ENCODE results near the gene NHSL2.
"Not testable (repeated sequence)": the region's sequence is repeated elsewhere in the genome, so short reads cannot be mapped to it uniquely, and the experiment has no call there.

Gene NHSL2

DNA sequence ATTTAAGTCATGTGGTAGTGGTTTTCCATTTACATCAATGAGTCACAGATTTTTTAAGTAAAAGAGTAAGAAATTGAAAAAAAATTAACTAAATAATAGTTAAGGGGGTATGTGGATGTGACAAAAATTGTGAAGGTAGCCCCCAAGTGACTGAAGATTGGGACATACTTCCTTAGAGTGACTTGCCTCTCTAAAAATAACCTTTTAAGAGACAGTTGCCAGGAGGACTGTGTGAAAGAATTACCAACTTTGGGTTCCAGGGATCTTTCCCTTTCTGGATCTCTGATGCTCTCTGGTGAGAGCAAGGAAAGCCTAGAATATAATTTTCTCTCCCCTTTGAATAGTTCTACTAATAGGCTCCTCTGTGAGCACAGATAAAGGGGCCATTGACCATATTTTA lies 42.7 kb downstream of the NHSL2 start:
- H3K9me3 ChIP-seq (ENCODE audit: low read length): no peaks in the 10 kb centered on the region
- H3K36me3 ChIP-seq (ENCODE audit: insufficient read depth, low read length): no peaks in the 10 kb centered on the region
- H3K4me1 ChIP-seq (ENCODE audit: insufficient read depth, low read length): peaks cover 28% of the 10 kb centered on the region
- H3K4me3 ChIP-seq (ENCODE audit: low read depth in 1 of 2, low read length in 2 of 2): no peak overlapping the region
- peaks cover 0 to 5% of the 10 kb centered on the region in 2 donors for H3K27me3 ChIP-seq (ENCODE audit: control insufficient read depth in 1 of 2, insufficient read depth in 2 of 2, low read length in 2 of 2)
- no peak overlapping the region for H3K27ac ChIP-seq (ENCODE audit: low read depth, low read length)
- H3K9ac ChIP-seq (ENCODE audit: low read length): no peak overlapping the region

DNA sequence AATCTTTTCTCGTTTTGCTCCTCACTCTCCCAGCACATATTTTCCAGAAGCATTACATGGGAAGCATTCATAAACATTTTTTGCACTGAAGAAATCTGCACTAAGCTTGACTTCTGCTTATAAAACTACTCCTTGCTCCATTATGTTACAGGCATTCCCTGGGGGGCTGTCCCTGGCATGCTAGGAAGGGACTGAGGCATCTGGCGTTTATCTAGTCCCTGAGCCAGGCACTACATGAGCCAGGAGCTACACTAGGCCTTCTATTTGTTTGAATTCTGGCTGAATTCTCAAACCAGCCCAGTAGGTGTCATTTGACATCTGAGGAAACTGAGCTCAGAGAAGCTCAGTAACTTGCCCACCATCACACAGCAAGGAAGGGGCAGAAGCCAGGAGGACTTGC lies 43.3 kb downstream of the NHSL2 start:
- Histone ChIP-seq H3K27me3 (ENCODE audit: control insufficient read depth in 1 of 2, insufficient read depth in 2 of 2, low read length in 2 of 2) (peaks cover 0 to 5% of the 10 kb centered on the region in 2 donors), H3K4me3 (ENCODE audit: low read depth in 1 of 2, low read length in 2 of 2) (no peak overlapping the region), H3K27ac (ENCODE audit: low read depth, low read length) (peak overlapping the region; percentile 30)

DNA sequence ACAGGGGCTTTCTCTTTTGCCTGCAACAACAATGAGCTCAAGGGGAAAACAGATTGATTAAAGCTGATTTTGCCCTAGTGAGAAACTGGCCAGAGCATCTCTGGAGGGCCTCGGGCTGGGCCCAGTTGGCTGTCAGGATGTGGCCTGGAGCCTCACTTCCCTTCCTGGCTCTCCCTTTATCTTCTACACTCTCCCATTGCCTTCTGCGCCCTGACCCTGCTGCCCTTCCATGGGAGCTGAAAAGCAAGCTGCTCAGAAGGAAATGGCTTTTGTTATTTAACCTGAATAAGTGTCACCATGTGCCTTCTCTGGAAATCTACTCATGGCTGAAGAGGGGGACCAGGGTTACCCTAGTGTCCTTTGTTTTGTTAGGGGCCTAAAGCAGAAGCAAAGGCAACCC lies 43.8 kb downstream of the NHSL2 start:
- Histone ChIP-seq H3K9ac (ENCODE audit: low read length) (no peak overlapping the region), H3K4me1 (ENCODE audit: insufficient read depth, low read length) (peaks cover 28% of the 10 kb centered on the region), H3K27me3 (ENCODE audit: control insufficient read depth in 1 of 2, insufficient read depth in 2 of 2, low read length in 2 of 2) (peaks cover 0 to 5% of the 10 kb centered on the region in 2 donors), H3K9me3 (ENCODE audit: low read length) (no peaks in the 10 kb centered on the region), H3K36me3 (ENCODE audit: insufficient read depth, low read length) (no peaks in the 10 kb centered on the region), H3K4me3 (ENCODE audit: low read depth in 1 of 2, low read length in 2 of 2) (no peak overlapping the region), H3K27ac (ENCODE audit: low read depth, low read length) (peak overlapping the region; percentile 30)

More for the DNA sequence above, 43.3 kb downstream of the NHSL2 start:
- H3K9ac ChIP-seq (ENCODE audit: low read length): no peak overlapping the region
- H3K36me3 ChIP-seq (ENCODE audit: insufficient read depth, low read length): no peaks in the 10 kb centered on the region
- H3K9me3 ChIP-seq (ENCODE audit: low read length): no peaks in the 10 kb centered on the region
- H3K4me1 ChIP-seq (ENCODE audit: insufficient read depth, low read length): peaks cover 28% of the 10 kb centered on the region

DNA sequence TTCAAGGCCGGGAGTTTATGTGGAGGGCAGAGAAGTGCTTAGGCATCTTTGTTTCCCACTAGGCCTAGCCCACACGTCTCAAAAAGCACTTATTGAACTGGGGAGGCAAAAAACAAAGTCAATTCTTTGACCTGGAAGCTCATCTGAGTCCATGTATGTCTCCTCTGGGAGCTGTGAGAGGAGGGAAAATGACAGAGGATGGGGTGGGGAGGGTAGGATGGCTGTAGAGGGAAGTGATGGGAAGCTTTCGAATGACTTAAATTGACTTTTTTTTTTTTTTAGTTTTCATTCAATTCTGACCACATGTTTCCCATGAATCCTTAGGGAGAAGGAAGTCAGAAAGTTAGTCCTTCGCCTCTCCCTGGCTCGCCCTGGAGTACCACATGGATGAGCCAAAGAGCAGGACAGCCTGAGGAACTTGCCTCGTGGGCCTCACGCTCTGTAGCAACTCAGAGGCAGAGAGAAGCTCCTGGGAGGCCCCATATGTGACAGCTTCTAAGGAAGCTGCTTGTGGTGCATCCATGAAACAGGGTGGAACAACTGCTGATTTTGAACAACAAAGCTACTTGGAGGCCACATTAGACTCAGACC lies 45.0 kb downstream of the NHSL2 start:
- no peak overlapping the region for H3K27ac ChIP-seq (ENCODE audit: low read depth, low read length)
- peaks cover 28% of the 10 kb centered on the region for H3K4me1 ChIP-seq (ENCODE audit: insufficient read depth, low read length)
- no peak overlapping the region for H3K9ac ChIP-seq (ENCODE audit: low read length)
- H3K27me3 ChIP-seq (ENCODE audit: control insufficient read depth in 1 of 2, insufficient read depth in 2 of 2, low read length in 2 of 2): peaks cover 0 to 5% of the 10 kb centered on the region in 2 donors
- no peaks in the 10 kb centered on the region for H3K9me3 ChIP-seq (ENCODE audit: low read length)
- H3K4me3 ChIP-seq (ENCODE audit: low read depth in 1 of 2, low read length in 2 of 2): no peak overlapping the region
- H3K36me3 ChIP-seq (ENCODE audit: insufficient read depth, low read length): no peaks in the 10 kb centered on the region

DNA sequence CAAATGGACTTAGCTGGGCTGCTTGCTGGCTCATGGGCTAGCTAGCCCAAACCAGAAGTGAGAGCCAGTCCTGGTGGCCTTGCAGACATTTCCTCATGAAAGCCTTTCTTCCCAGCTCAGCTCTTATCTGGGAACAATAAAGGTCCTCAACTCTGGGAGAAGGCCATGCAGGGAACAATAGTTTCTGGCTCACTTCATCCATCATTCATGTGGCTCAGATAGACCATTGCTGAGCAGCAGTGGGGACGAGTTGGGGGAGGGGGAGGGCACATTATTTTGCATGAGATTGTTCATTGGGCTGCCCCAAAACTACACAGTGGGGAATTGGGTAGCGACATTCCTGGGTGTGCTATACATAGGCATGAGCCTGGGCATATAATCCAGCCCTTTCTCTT lies 47.6 kb downstream of the NHSL2 start:
- Histone ChIP-seq H3K4me3 (ENCODE audit: low read depth in 1 of 2, low read length in 2 of 2) (no peak overlapping the region), H3K4me1 (ENCODE audit: insufficient read depth, low read length) (peaks cover 28% of the 10 kb centered on the region), H3K27me3 (ENCODE audit: control insufficient read depth in 1 of 2, insufficient read depth in 2 of 2, low read length in 2 of 2) (peaks cover 0 to 5% of the 10 kb centered on the region in 2 donors), H3K27ac (ENCODE audit: low read depth, low read length) (no peak overlapping the region), H3K9me3 (ENCODE audit: low read length) (no peaks in the 10 kb centered on the region), H3K36me3 (ENCODE audit: insufficient read depth, low read length) (no peaks in the 10 kb centered on the region), H3K9ac (ENCODE audit: low read length) (no peak overlapping the region)

DNA sequence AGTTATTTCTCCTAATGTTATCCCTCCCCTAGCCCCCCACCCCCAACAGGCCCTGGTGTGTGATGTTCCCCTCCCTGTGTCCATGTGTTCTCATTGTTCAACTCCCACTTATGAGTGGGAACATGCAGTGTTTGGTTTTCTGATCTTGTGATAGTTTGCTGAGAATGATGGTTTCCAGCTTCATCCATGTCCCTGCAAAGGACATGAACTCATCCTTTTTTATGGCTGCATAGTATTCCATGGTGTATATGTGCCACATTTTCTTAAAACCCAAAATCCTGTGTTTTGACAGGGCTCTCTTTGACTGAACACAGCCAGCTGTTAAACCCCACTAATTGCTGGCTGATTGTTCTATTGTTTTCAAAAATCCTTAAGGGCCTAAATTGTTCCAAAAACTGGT lies 53.5 kb downstream of the NHSL2 start:
- H3K4me3 ChIP-seq (ENCODE audit: low read depth in 1 of 2, low read length in 2 of 2): not testable (repeated sequence)

DNA sequence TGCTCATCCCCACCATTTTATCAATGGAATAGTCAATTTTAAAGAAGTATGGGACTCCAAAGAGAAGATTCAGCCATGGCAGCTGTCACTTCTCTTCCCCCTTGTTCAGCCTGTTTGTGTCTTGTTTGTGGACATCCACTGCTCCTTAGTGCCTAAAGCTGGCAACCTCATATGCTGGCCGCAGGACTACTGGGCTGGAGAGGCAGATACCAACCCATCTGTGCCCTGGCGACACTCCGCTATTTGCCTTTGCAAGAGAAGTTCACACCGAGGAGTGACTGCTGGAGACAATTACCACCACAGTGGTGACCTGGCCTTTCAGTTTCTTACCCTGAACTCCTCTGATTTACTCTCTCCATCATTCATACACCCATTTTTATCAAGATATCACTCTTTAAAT lies 64.3 kb downstream of the NHSL2 start:
- Histone ChIP-seq H3K9me3 (ENCODE audit: low read length) (no peaks in the 10 kb centered on the region), H3K27ac (ENCODE audit: low read depth, low read length) (no peak overlapping the region), H3K9ac (ENCODE audit: low read length) (no peak overlapping the region), H3K36me3 (ENCODE audit: insufficient read depth, low read length) (no peaks in the 10 kb centered on the region), H3K27me3 (ENCODE audit: control insufficient read depth in 1 of 2, insufficient read depth in 2 of 2, low read length in 2 of 2) (peaks cover 0 to 7% of the 10 kb centered on the region in 2 donors), H3K4me1 (ENCODE audit: insufficient read depth, low read length) (no peaks in the 10 kb centered on the region), H3K4me3 (ENCODE audit: low read depth in 1 of 2, low read length in 2 of 2) (no peak overlapping the region)

More for the DNA sequence above, 53.5 kb downstream of the NHSL2 start:
- H3K27ac ChIP-seq (ENCODE audit: low read depth, low read length); H3K36me3 ChIP-seq (ENCODE audit: insufficient read depth, low read length); H3K9ac ChIP-seq (ENCODE audit: low read length); H3K9me3 ChIP-seq (ENCODE audit: low read length); H3K4me1 ChIP-seq (ENCODE audit: insufficient read depth, low read length); H3K27me3 ChIP-seq (ENCODE audit: control insufficient read depth in 1 of 2, insufficient read depth in 2 of 2, low read length in 2 of 2): not testable (repeated sequence)

DNA sequence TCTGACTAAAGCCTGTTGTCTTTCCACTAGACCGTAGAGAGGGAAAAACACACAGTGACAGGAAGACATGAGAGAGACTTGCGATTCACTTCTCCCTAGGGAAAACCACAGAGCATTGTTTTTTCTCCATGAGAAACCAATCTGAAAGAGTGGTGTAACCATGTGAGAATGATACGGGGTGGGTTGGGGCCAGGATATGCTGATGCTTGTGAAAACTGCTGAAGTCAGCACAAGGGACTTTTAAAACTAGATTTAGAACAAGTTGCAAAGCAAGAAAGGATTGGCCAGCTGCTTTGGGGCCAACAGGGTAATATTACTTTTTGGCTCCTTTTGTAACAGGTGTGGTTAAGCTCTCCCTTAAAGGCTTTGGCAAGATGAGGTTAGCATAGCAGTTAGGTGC lies 66.1 kb downstream of the NHSL2 start:
- no peaks in the 10 kb centered on the region for H3K36me3 ChIP-seq (ENCODE audit: insufficient read depth, low read length)
- H3K9ac ChIP-seq (ENCODE audit: low read length): no peak overlapping the region
- H3K4me1 ChIP-seq (ENCODE audit: insufficient read depth, low read length): no peaks in the 10 kb centered on the region
- no peaks in the 10 kb centered on the region for H3K9me3 ChIP-seq (ENCODE audit: low read length)
- no peak overlapping the region for H3K27ac ChIP-seq (ENCODE audit: low read depth, low read length)
- peaks cover 0 to 7% of the 10 kb centered on the region in 2 donors for H3K27me3 ChIP-seq (ENCODE audit: control insufficient read depth in 1 of 2, insufficient read depth in 2 of 2, low read length in 2 of 2)
- no peak overlapping the region for H3K4me3 ChIP-seq (ENCODE audit: low read depth in 1 of 2, low read length in 2 of 2)

DNA sequence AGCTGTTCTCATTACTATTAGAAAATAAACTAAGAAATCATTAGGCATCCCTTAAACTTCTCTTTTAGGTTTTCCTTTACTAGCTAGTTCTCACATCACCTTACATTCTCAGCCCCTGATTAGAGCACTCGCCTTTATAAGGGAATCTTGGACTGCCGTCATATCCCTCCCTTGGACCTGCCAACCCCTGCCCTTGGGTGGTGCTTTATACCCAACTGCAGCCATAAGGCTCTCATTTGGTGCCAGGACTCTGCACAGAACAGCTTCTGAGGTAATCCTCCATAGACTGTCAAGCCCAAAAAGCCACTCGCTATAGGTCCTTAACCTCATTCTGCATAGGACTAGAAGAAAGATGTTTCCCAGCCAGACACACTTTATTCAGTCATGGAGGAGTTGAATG lies 67.5 kb downstream of the NHSL2 start:
- Histone ChIP-seq H3K27me3 (ENCODE audit: control insufficient read depth in 1 of 2, insufficient read depth in 2 of 2, low read length in 2 of 2) (peaks cover 0 to 7% of the 10 kb centered on the region in 2 donors), H3K4me1 (ENCODE audit: insufficient read depth, low read length) (no peaks in the 10 kb centered on the region), H3K4me3 (ENCODE audit: low read depth in 1 of 2, low read length in 2 of 2) (no peak overlapping the region)

DNA sequence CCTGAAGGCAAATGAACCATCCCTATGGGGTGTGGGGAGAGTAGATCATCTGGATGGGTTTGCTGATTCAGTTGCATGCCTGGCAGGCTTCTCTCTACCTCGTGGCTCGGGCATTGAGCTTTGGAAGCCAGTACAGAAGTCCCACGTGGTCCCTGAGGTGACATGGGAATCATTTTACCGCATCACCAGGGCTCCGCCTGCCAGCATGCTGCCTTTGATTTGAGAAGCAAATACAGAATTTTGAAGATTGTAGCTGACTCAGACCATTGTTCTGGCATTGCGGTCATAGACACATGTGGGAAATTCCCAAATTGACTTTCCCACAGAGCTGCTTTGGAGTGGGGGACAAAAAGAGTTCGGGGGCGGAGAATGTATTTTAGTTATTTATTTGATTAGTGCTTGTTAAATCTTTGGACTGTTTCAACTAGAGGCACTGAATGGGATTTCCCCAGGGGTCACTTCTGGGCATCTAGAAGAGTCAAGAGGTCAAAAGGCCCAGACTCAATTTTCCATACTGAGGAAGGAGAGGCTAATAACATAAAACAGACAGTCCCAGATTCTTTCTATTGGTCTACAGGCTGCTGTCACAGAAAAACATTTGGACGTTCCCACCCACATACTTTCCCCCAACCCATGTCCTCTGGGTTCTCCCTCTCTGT lies 79.3 kb downstream of the NHSL2 start:
- Histone ChIP-seq H3K9me3 (ENCODE audit: low read length) (no peaks in the 10 kb centered on the region), H3K4me1 (ENCODE audit: insufficient read depth, low read length) (peaks cover 14% of the 10 kb centered on the region), H3K9ac (ENCODE audit: low read length) (no peak overlapping the region), H3K27me3 (ENCODE audit: control insufficient read depth in 1 of 2, insufficient read depth in 2 of 2, low read length in 2 of 2) (peaks cover 0 to 7% of the 10 kb centered on the region in 2 donors), H3K4me3 (ENCODE audit: low read depth in 1 of 2, low read length in 2 of 2) (no peak overlapping the region), H3K27ac (ENCODE audit: low read depth, low read length) (no peak overlapping the region), H3K36me3 (ENCODE audit: insufficient read depth, low read length) (no peaks in the 10 kb centered on the region)

More for the DNA sequence above, 67.5 kb downstream of the NHSL2 start:
- no peak overlapping the region for H3K27ac ChIP-seq (ENCODE audit: low read depth, low read length)
- no peaks in the 10 kb centered on the region for H3K36me3 ChIP-seq (ENCODE audit: insufficient read depth, low read length)
- H3K9ac ChIP-seq (ENCODE audit: low read length): no peak overlapping the region
- H3K9me3 ChIP-seq (ENCODE audit: low read length): no peaks in the 10 kb centered on the region

DNA sequence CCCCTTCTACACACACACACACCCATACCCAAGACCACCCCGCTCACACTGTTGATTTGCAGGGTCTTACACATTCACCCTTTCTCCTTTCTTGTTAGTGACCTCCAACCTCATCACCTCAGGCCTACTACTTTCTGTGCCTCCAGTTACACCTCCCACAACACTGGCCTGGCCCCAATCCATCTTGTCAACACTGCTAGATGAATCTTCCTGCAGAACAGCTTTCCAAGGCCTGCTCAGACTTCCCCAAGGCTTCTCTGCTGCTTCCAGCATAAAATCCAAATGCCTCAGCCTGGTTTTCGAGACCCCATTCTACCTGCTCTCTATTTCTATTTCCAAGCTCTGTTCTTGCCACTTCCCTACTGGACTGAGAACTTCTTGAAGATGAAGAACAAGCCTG lies 79.9 kb downstream of the NHSL2 start:
- Histone ChIP-seq H3K27me3 (ENCODE audit: control insufficient read depth in 1 of 2, insufficient read depth in 2 of 2, low read length in 2 of 2) (peaks cover 0 to 7% of the 10 kb centered on the region in 2 donors), H3K4me1 (ENCODE audit: insufficient read depth, low read length) (peaks cover 14% of the 10 kb centered on the region), H3K9ac (ENCODE audit: low read length) (no peak overlapping the region), H3K27ac (ENCODE audit: low read depth, low read length) (no peak overlapping the region), H3K9me3 (ENCODE audit: low read length) (no peaks in the 10 kb centered on the region), H3K36me3 (ENCODE audit: insufficient read depth, low read length) (no peaks in the 10 kb centered on the region), H3K4me3 (ENCODE audit: low read depth in 1 of 2, low read length in 2 of 2) (no peak overlapping the region)

DNA sequence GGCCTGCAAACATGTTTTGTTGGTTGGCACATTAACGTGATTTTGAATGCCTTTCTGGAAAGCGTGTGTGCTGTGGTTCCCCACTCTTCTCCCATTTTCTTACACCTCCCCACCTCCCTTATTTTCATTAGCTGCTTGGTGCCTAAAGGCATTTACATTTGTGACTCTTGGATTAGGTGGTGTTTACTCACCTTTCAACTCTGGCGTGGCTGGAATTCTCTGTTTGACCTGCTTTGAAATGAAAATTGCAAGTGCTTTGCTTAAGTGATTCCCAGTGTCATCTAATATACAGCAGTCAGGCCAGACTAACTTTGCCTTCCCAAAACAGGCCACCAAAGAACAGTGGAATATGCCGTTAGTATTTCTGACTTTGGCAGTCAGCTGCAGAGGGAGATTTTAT lies 80.5 kb downstream of the NHSL2 start:
- Histone ChIP-seq H3K27me3 (ENCODE audit: control insufficient read depth in 1 of 2, insufficient read depth in 2 of 2, low read length in 2 of 2) (peaks cover 0 to 7% of the 10 kb centered on the region in 2 donors), H3K36me3 (ENCODE audit: insufficient read depth, low read length) (no peaks in the 10 kb centered on the region), H3K4me3 (ENCODE audit: low read depth in 1 of 2, low read length in 2 of 2) (no peak overlapping the region), H3K9me3 (ENCODE audit: low read length) (no peaks in the 10 kb centered on the region), H3K9ac (ENCODE audit: low read length) (no peak overlapping the region), H3K4me1 (ENCODE audit: insufficient read depth, low read length) (peaks cover 14% of the 10 kb centered on the region), H3K27ac (ENCODE audit: low read depth, low read length) (no peak overlapping the region)
